Measurements from ENCODE around the gene KCNQ1. TPM values are rescaled to one million over a fixed set of nuclear protein-coding genes. Genes with fewer than 3 reads are reported as not detected.

The KCNQ1 gene
- total RNA-seq, 1 donor from 2014 or later: 3.4 TPM

GRCh38 chr11:2737226-2737590 is 292.4 kb downstream of the KCNQ1 start:
- Mint-ChIP-seq H3K36me3 (ENCODE audit: low read depth) (no peaks in the 10 kb centered on the region), H3K27ac (no peak overlapping the region), H3K9me3 (no peaks in the 10 kb centered on the region), H3K4me3 (ENCODE audit: low read depth) (no peak overlapping the region), H3K27me3 (ENCODE audit: low read depth) (no peaks in the 10 kb centered on the region), H3K4me1 (ENCODE audit: low read depth) (no peaks in the 10 kb centered on the region)
- DNase-seq (ENCODE audit: low spot score): no peak
- intact Hi-C loops (cut with micrococcal nuclease): no loop called here

- H3K9me3 Mint-ChIP-seq: no peaks in the 10 kb centered on the region
- H3K36me3 Mint-ChIP-seq (ENCODE audit: low read depth): no peaks in the 10 kb centered on the region
- no peaks in the 10 kb centered on the region for H3K27me3 Mint-ChIP-seq (ENCODE audit: low read depth)
- H3K27ac Mint-ChIP-seq: no peak overlapping the region
- intact Hi-C loops (cut with micrococcal nuclease): no loop called here
- H3K4me1 Mint-ChIP-seq (ENCODE audit: low read depth): no peaks in the 10 kb centered on the region
- no peak for DNase-seq (ENCODE audit: low spot score)
- no peak overlapping the region for H3K4me3 Mint-ChIP-seq (ENCODE audit: low read depth)
These were observed 293.1 kb downstream of the KCNQ1 start for GRCh38 chr11:2737866-2738265.

- Mint-ChIP-seq H3K4me1 (ENCODE audit: low read depth) (no peaks in the 10 kb centered on the region), H3K27ac (no peak overlapping the region), H3K36me3 (ENCODE audit: low read depth) (no peaks in the 10 kb centered on the region), H3K4me3 (ENCODE audit: low read depth) (no peak overlapping the region), H3K27me3 (ENCODE audit: low read depth) (no peaks in the 10 kb centered on the region), H3K9me3 (no peaks in the 10 kb centered on the region)
- intact Hi-C loops (cut with micrococcal nuclease): no loop called here
- DNase-seq (ENCODE audit: low spot score): no peak
These were observed 294.0 kb downstream of the KCNQ1 start for GRCh38 chr11:2738551-2739431.

- H3K36me3 Mint-ChIP-seq (ENCODE audit: low read depth): no peaks in the 10 kb centered on the region
- H3K27ac Mint-ChIP-seq: no peak overlapping the region
- no peak overlapping the region for H3K4me3 Mint-ChIP-seq (ENCODE audit: low read depth)
- H3K27me3 Mint-ChIP-seq (ENCODE audit: low read depth): no peaks in the 10 kb centered on the region
- no peaks in the 10 kb centered on the region for H3K4me1 Mint-ChIP-seq (ENCODE audit: low read depth)
- H3K9me3 Mint-ChIP-seq: no peaks in the 10 kb centered on the region
- intact Hi-C loops (cut with micrococcal nuclease): no loop called here
- DNase-seq (ENCODE audit: low spot score): no peak
These were observed 294.9 kb downstream of the KCNQ1 start for GRCh38 chr11:2739531-2740274.

- Mint-ChIP-seq H3K27ac (no peak overlapping the region), H3K36me3 (ENCODE audit: low read depth) (no peaks in the 10 kb centered on the region), H3K9me3 (no peaks in the 10 kb centered on the region), H3K4me1 (ENCODE audit: low read depth) (no peaks in the 10 kb centered on the region), H3K27me3 (ENCODE audit: low read depth) (no peaks in the 10 kb centered on the region), H3K4me3 (ENCODE audit: low read depth) (no peak overlapping the region)
- DNase-seq (ENCODE audit: low spot score): no peak
- intact Hi-C loops (cut with micrococcal nuclease): no loop called here
These were observed 295.6 kb downstream of the KCNQ1 start for GRCh38 chr11:2740275-2740940.

GRCh38 chr11:2741006-2741376 is 296.2 kb downstream of the KCNQ1 start:
- Mint-ChIP-seq H3K4me3 (ENCODE audit: low read depth) (no peak overlapping the region), H3K36me3 (ENCODE audit: low read depth) (no peaks in the 10 kb centered on the region), H3K9me3 (no peaks in the 10 kb centered on the region), H3K27ac (no peak overlapping the region), H3K4me1 (ENCODE audit: low read depth) (no peaks in the 10 kb centered on the region), H3K27me3 (ENCODE audit: low read depth) (no peaks in the 10 kb centered on the region)
- intact Hi-C loops (cut with micrococcal nuclease): no loop called here
- no peak for DNase-seq (ENCODE audit: low spot score)

- Mint-ChIP-seq H3K36me3 (ENCODE audit: low read depth) (no peaks in the 10 kb centered on the region), H3K9me3 (no peaks in the 10 kb centered on the region), H3K4me3 (ENCODE audit: low read depth) (no peak overlapping the region), H3K27ac (no peak overlapping the region), H3K4me1 (ENCODE audit: low read depth) (no peaks in the 10 kb centered on the region), H3K27me3 (ENCODE audit: low read depth) (no peaks in the 10 kb centered on the region)
- DNase-seq (ENCODE audit: low spot score): no peak
- intact Hi-C loops (cut with micrococcal nuclease): no loop called here
These were observed 296.7 kb downstream of the KCNQ1 start for GRCh38 chr11:2741377-2742131.

- Mint-ChIP-seq H3K4me1 (ENCODE audit: low read depth) (no peaks in the 10 kb centered on the region), H3K4me3 (ENCODE audit: low read depth) (no peak overlapping the region), H3K9me3 (no peaks in the 10 kb centered on the region), H3K27me3 (ENCODE audit: low read depth) (no peaks in the 10 kb centered on the region), H3K36me3 (ENCODE audit: low read depth) (no peaks in the 10 kb centered on the region), H3K27ac (no peak overlapping the region)
- DNase-seq (ENCODE audit: low spot score): no peak
- intact Hi-C loops (cut with micrococcal nuclease): no loop called here
These were observed 297.4 kb downstream of the KCNQ1 start for GRCh38 chr11:2742201-2742600.

GRCh38 chr11:2742611-2743426 is 298.0 kb downstream of the KCNQ1 start:
- intact Hi-C loops (cut with micrococcal nuclease): no loop called here
- Mint-ChIP-seq H3K4me1 (ENCODE audit: low read depth) (no peaks in the 10 kb centered on the region), H3K27me3 (ENCODE audit: low read depth) (no peaks in the 10 kb centered on the region), H3K36me3 (ENCODE audit: low read depth) (no peaks in the 10 kb centered on the region), H3K27ac (no peak overlapping the region), H3K9me3 (no peaks in the 10 kb centered on the region), H3K4me3 (ENCODE audit: low read depth) (no peak overlapping the region)
- no peak for DNase-seq (ENCODE audit: low spot score)

- no peak overlapping the region for H3K27ac Mint-ChIP-seq
- no peaks in the 10 kb centered on the region for H3K9me3 Mint-ChIP-seq
- no peaks in the 10 kb centered on the region for H3K27me3 Mint-ChIP-seq (ENCODE audit: low read depth)
- H3K4me3 Mint-ChIP-seq (ENCODE audit: low read depth): no peak overlapping the region
- intact Hi-C loops (cut with micrococcal nuclease): no loop called here
- DNase-seq (ENCODE audit: low spot score): no peak
- no peaks in the 10 kb centered on the region for H3K4me1 Mint-ChIP-seq (ENCODE audit: low read depth)
- no peaks in the 10 kb centered on the region for H3K36me3 Mint-ChIP-seq (ENCODE audit: low read depth)
These were observed 298.8 kb downstream of the KCNQ1 start for GRCh38 chr11:2743427-2744110.

GRCh38 chr11:2744166-2744565 is 299.4 kb downstream of the KCNQ1 start:
- Mint-ChIP-seq H3K27me3 (ENCODE audit: low read depth) (no peaks in the 10 kb centered on the region), H3K4me3 (ENCODE audit: low read depth) (no peak overlapping the region), H3K27ac (no peak overlapping the region), H3K36me3 (ENCODE audit: low read depth) (no peaks in the 10 kb centered on the region), H3K4me1 (ENCODE audit: low read depth) (no peaks in the 10 kb centered on the region), H3K9me3 (no peaks in the 10 kb centered on the region)
- intact Hi-C loops (cut with micrococcal nuclease): no loop called here
- DNase-seq (ENCODE audit: low spot score): no peak
